GM19397 (cell line): ENCODE data around the gene STAM.

ENCODE experiments used
- ATAC-seq: cut with Tn5 transposase; IDR thresholded peaks from one replicate; pipeline ENCODE4 v1.9.1; 2021; ENCODE audit warnings: mild to moderate bottlenecking, moderate library complexity; ENCODE audit not compliant: unreplicated experiment

STAM gene

GRCh38 chr10:17673471-17674061 lies 29.6 kb downstream of the STAM start:
- no peak for ATAC-seq

- no peak for ATAC-seq
Measured at GRCh38 chr10:17674566-17674965, 30.6 kb downstream of the STAM start.

GRCh38 chr10:17675638-17676037 lies 31.7 kb downstream of the STAM start:
- ATAC-seq, result no peak

- ATAC-seq, result no peak
Measured at GRCh38 chr10:17676919-17677318, 33.0 kb downstream of the STAM start.

- ATAC-seq, result no peak
Measured at GRCh38 chr10:17682236-17682946, 38.4 kb downstream of the STAM start.

- no peak for ATAC-seq
Measured at GRCh38 chr10:17683541-17683940, 39.6 kb downstream of the STAM start.

- ATAC-seq, result no peak
Measured at GRCh38 chr10:17684537-17684936, 40.6 kb downstream of the STAM start.

GRCh38 chr10:17685233-17685840 lies 41.4 kb downstream of the STAM start:
- ATAC-seq, result peak; percentile 57

GRCh38 chr10:17687117-17687831 lies 43.3 kb downstream of the STAM start:
- ATAC-seq, result no peak

GRCh38 chr10:17689137-17689536 lies 45.2 kb downstream of the STAM start:
- no peak for ATAC-seq

GRCh38 chr10:17693009-17693408 lies 49.1 kb downstream of the STAM start:
- ATAC-seq, result no peak

GRCh38 chr10:17698696-17699095 lies 54.7 kb downstream of the STAM start:
- ATAC-seq, result no peak

GRCh38 chr10:17701301-17701700 lies 57.4 kb downstream of the STAM start:
- no peak for ATAC-seq

GRCh38 chr10:17703706-17704105 lies 59.8 kb downstream of the STAM start:
- ATAC-seq, result no peak

GRCh38 chr10:17708821-17709220 lies 64.9 kb downstream of the STAM start:
- no peak for ATAC-seq

GRCh38 chr10:17709492-17709891 lies 65.5 kb downstream of the STAM start:
- no peak for ATAC-seq

GRCh38 chr10:17710181-17710580 lies 66.2 kb downstream of the STAM start:
- no peak for ATAC-seq

- ATAC-seq, result no peak
Measured at GRCh38 chr10:17712053-17712452, 68.1 kb downstream of the STAM start.

GRCh38 chr10:17712717-17713471 lies 68.9 kb downstream of the STAM start:
- ATAC-seq, result no peak

GRCh38 chr10:17713758-17714157 lies 69.8 kb downstream of the STAM start:
- ATAC-seq, result no peak

- ATAC-seq, result no peak
Measured at GRCh38 chr10:17716161-17716560, 72.2 kb downstream of the STAM start.
